ENCODE data around the gene TRRAP. TPM values are rescaled to one million over a fixed set of nuclear protein-coding genes. Genes with fewer than 3 reads are reported as not detected.

TRRAP gene
- total RNA-seq, 2 experiments from 2014 or later = 44.3 to 48.7 TPM

DNA sequence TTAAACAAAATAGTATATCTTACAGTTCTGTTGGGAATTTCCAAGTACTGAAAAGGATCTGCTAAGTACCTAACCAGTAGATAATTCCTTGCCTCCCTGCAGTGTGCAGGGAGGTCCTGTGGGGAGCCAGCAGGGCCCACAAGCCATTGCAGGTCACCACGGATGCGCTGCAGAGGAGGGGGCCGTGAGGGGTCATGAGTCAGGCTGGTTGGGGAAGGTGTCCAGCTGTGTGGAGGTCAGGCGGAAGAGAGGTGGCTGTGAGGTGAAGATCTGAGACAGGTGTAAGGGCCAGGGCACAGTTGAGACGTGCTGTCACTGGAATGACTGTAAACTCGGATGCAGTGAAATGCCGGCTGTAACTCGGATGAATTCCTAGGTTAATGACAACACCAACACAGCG is 80.6 kb downstream of the TRRAP start:
- DNase-seq = no peak
- Mint-ChIP-seq H3K27ac (no peak overlapping the region), H3K4me1 (ENCODE audit: low read depth) (no peaks in the 10 kb centered on the region), H3K36me3 (peaks cover 63% of the 10 kb centered on the region), H3K4me3 (no peak overlapping the region), H3K9me3 (no peaks in the 10 kb centered on the region), H3K27me3 (no peaks in the 10 kb centered on the region)
- intact Hi-C loops (cut with micrococcal nuclease) = no loop called here
- CTCF ChIA-PET = no interaction called here
- POLR2A ChIA-PET = no interaction called here

DNA sequence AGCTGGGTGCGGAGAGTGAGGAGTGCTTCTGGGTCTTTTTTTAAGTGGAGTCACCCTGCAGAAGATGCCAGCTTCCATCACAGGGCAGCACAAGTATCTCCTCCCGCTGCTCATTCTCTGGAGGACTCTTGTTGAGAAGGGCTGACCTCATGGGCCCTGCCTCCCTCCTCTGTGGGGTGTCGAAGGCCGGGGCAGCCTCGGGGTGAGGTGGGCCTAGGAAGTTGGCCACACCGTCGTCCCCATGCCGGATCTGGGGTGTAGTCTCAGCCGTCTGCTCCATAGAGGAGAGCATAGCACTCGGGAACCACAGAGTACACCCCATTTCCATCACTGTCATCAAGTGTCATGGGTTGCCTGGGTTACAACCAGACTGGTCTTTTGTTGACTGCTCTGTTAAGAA is 85.0 kb downstream of the TRRAP start:
- H3K4me1 Mint-ChIP-seq (ENCODE audit: low read depth) = no peaks in the 10 kb centered on the region
- H3K4me3 Mint-ChIP-seq = no peak overlapping the region
- ChIA-PET CTCF (no interaction called here), POLR2A (no interaction called here)
- DNase-seq = no peak
- intact Hi-C loops (cut with micrococcal nuclease) = no loop called here
- H3K36me3 Mint-ChIP-seq = peaks cover 55% of the 10 kb centered on the region
- no peaks in the 10 kb centered on the region for H3K27me3 Mint-ChIP-seq
- no peaks in the 10 kb centered on the region for H3K9me3 Mint-ChIP-seq
- no peak overlapping the region for H3K27ac Mint-ChIP-seq

DNA sequence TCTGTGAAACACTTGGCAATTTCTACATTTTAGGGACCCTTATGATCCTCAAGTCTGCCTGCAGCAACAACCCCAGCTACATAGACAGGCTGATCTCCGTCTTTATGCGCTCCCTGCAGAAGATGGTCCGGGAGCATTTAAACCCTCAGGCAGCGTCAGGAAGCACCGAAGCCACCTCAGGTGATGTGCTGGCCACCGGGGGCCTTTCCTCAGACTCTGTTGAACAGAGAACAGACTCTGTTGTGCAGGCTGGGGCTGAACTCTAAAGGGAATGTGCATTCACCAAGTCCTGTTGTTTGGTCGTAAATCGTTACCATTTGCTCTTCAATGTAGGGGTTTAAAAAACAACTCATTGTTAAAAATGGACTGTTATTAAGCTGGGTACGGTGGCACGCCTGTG is 86.3 kb downstream of the TRRAP start:
- Mint-ChIP-seq H3K9me3 (no peaks in the 10 kb centered on the region), H3K27ac (no peak overlapping the region), H3K27me3 (no peaks in the 10 kb centered on the region), H3K36me3 (peaks cover 61% of the 10 kb centered on the region), H3K4me1 (ENCODE audit: low read depth) (no peaks in the 10 kb centered on the region), H3K4me3 (no peak overlapping the region)
- ChIA-PET CTCF (no interaction called here), POLR2A (no interaction called here)
- intact Hi-C loops (cut with micrococcal nuclease) = no loop called here
- DNase-seq = no peak

GRCh38 chr7:98968621-98969020 is 90.3 kb downstream of the TRRAP start:
- no peaks in the 10 kb centered on the region for H3K9me3 Mint-ChIP-seq
- peaks cover 62% of the 10 kb centered on the region for H3K36me3 Mint-ChIP-seq
- H3K4me1 Mint-ChIP-seq (ENCODE audit: low read depth) = no peaks in the 10 kb centered on the region
- POLR2A ChIA-PET = no interaction called here
- no peak overlapping the region for H3K4me3 Mint-ChIP-seq
- no peaks in the 10 kb centered on the region for H3K27me3 Mint-ChIP-seq
- intact Hi-C loops (cut with micrococcal nuclease) = no loop called here
- DNase-seq = no peak
- H3K27ac Mint-ChIP-seq = no peak overlapping the region
- CTCF ChIA-PET = no interaction called here

- peaks cover 65% of the 10 kb centered on the region for H3K36me3 Mint-ChIP-seq
- H3K27me3 Mint-ChIP-seq = no peaks in the 10 kb centered on the region
- H3K4me3 Mint-ChIP-seq = no peak overlapping the region
- intact Hi-C loops (cut with micrococcal nuclease) = no loop called here
- H3K4me1 Mint-ChIP-seq (ENCODE audit: low read depth) = no peaks in the 10 kb centered on the region
- no peak overlapping the region for H3K27ac Mint-ChIP-seq
- no peak for DNase-seq
- ChIA-PET CTCF (no interaction called here), POLR2A (no interaction called here)
- no peaks in the 10 kb centered on the region for H3K9me3 Mint-ChIP-seq
Observed at GRCh38 chr7:98969386-98969785, 91.1 kb downstream of the TRRAP start.

GRCh38 chr7:98970016-98970615 is 91.8 kb downstream of the TRRAP start:
- ChIA-PET POLR2A (interaction anchor here (0.7 kb wide), 1 partner anchor 42 kb away, joined by 4 read pairs; no protein-coding TSS in a partner anchor), CTCF (no interaction called here)
- no peak for DNase-seq
- no peaks in the 10 kb centered on the region for H3K4me1 Mint-ChIP-seq (ENCODE audit: low read depth)
- intact Hi-C loops (cut with micrococcal nuclease) = no loop called here
- no peak overlapping the region for H3K27ac Mint-ChIP-seq
- H3K27me3 Mint-ChIP-seq = no peaks in the 10 kb centered on the region
- no peak overlapping the region for H3K4me3 Mint-ChIP-seq
- H3K36me3 Mint-ChIP-seq = peaks cover 64% of the 10 kb centered on the region
- H3K9me3 Mint-ChIP-seq = no peaks in the 10 kb centered on the region

GRCh38 chr7:98970805-98971204 is 92.5 kb downstream of the TRRAP start:
- Mint-ChIP-seq H3K27me3 (no peaks in the 10 kb centered on the region), H3K36me3 (peaks cover 66% of the 10 kb centered on the region), H3K9me3 (no peaks in the 10 kb centered on the region), H3K4me1 (ENCODE audit: low read depth) (no peaks in the 10 kb centered on the region), H3K27ac (no peak overlapping the region), H3K4me3 (no peak overlapping the region)
- DNase-seq = no peak
- POLR2A ChIA-PET = no interaction called here
- CTCF ChIA-PET = no interaction called here
- intact Hi-C loops (cut with micrococcal nuclease) = no loop called here

DNA sequence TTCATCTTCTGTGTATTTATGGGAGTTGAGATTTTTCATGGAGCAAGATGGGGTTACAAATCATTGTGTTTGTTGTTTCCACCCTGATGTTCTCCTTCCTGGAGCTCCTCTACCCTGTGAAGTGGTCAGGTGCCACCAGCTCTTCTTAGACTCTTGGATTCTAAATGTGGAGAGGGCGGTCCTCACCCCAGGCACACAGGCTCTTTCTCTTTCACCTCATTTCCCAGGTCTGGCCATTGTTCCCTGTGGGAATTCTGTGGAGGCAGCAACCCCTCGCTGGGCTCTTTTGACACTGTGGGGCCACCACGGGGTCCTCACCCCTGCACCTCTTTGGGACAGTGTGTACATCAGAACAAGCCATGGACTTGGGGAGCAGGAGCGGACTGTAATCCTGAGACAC is 95.9 kb downstream of the TRRAP start:
- intact Hi-C loops (cut with micrococcal nuclease) = no loop called here
- no peak overlapping the region for H3K4me3 Mint-ChIP-seq
- H3K4me1 Mint-ChIP-seq (ENCODE audit: low read depth) = no peaks in the 10 kb centered on the region
- no peak for DNase-seq
- POLR2A ChIA-PET = no interaction called here
- H3K9me3 Mint-ChIP-seq = no peaks in the 10 kb centered on the region
- CTCF ChIA-PET = interaction anchor here (0.7 kb wide), 1 partner anchor 44 kb away, joined by 3 read pairs; no protein-coding TSS in a partner anchor
- peaks cover 68% of the 10 kb centered on the region for H3K36me3 Mint-ChIP-seq
- H3K27me3 Mint-ChIP-seq = no peaks in the 10 kb centered on the region
- H3K27ac Mint-ChIP-seq = no peak overlapping the region

DNA sequence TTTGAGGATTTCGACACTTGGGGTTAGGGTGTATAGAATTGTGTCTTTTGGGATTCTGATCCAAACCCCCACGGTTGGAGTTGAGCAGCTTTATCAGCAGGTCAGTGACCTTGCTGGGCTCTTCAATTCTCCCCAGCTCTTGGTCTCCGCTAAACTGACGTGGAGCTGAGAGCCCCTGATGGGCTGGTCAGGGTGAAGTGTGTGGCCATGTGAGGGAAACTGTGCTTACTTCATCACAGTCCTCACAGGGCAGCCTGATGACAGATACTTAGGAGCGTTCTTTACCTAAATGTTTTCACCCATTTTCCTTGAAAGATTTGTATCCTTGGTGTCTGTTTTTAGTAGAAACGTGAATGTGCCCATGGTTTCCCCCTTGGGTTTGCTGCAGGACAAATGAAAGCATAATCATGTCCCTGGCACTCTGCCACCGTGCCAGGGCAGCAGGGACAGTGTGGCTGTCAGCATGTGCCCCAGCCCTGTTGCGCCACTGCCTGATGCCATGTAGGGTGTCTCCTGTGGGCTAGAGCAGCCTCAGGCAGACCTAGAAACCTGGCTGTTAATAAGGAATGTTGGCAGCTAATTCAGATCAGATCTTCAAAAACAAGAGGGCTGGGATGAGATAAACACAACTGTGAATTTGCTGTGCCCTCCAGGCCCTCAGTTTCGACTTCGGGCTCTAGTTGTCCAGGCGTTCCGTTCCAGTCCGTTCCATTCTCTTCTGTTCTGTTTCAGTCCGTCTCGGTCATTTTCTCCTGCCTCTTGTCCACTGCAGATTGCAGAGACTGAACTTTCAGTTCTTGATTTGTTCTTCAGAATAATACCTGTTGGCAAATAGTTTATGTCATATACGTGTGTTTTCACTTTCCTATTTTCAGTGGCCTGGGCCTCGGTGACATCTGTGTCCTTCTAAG is 96.8 kb downstream of the TRRAP start:
- no peak overlapping the region for H3K4me3 Mint-ChIP-seq
- H3K36me3 Mint-ChIP-seq = peaks cover 73% of the 10 kb centered on the region
- H3K9me3 Mint-ChIP-seq = no peaks in the 10 kb centered on the region
- DNase-seq = no peak
- no peak overlapping the region for H3K27ac Mint-ChIP-seq
- ChIA-PET POLR2A (no interaction called here), CTCF (no interaction called here)
- intact Hi-C loops (cut with micrococcal nuclease) = no loop called here
- no peaks in the 10 kb centered on the region for H3K27me3 Mint-ChIP-seq
- no peaks in the 10 kb centered on the region for H3K4me1 Mint-ChIP-seq (ENCODE audit: low read depth)

DNA sequence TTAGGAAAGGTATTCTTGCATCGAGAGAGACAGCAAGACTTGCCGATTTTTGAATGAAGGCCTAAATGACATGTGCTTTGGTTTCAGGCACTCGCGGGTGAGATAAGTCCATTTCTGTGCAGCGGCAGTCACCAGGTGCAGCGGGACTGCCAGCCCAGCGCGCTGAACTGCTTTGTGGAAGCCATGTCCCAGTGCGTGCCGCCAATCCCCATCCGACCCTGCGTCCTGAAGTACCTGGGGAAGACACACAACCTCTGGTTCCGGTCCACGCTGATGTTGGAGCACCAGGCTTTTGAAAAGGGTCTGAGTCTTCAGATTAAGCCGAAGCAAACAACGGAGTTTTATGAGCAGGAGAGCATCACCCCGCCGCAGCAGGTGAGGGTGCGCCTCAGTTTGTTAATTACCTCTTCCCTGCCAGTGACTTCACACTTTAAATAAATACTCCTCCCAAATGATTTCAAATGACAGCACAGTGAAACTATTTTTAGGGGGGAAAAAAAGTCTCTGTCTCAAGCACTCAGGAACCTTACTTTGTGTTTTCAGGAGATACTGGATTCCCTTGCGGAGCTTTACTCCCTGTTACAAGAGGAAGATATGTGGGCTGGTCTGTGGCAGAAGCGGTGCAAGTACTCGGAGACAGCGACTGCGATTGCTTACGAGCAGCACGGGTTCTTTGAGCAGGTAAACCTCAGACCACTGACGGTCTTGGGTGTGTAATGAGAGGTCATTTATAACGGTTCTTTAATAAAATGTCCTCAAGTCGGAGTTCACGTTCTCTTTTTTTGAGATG is 98.3 kb downstream of the TRRAP start:
- intact Hi-C loops (cut with micrococcal nuclease) = no loop called here
- H3K4me1 Mint-ChIP-seq (ENCODE audit: low read depth) = no peaks in the 10 kb centered on the region
- no peak overlapping the region for H3K27ac Mint-ChIP-seq
- H3K4me3 Mint-ChIP-seq = no peak overlapping the region
- DNase-seq = no peak
- no peaks in the 10 kb centered on the region for H3K9me3 Mint-ChIP-seq
- peaks cover 72% of the 10 kb centered on the region for H3K36me3 Mint-ChIP-seq
- H3K27me3 Mint-ChIP-seq = no peaks in the 10 kb centered on the region
- ChIA-PET CTCF (no interaction called here), POLR2A (no interaction called here)

DNA sequence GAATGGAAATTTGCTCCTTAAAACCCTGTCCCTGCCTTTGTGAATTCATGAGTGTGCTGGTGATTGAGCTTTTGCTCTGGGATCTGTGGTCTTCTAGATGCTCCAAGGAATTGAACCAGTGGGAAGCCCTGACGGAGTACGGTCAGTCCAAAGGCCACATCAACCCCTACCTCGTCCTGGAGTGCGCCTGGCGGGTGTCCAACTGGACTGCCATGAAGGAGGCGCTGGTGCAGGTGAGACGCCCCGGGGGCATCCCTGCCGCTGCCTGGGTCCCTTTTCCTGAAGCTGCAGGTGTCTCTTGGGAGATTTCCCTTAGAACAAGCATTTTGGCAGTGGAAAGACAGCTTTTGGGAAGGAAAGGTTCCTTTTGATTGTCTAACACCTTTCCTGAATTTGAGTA is 100.3 kb downstream of the TRRAP start:
- no peak overlapping the region for H3K27ac Mint-ChIP-seq
- peaks cover 71% of the 10 kb centered on the region for H3K36me3 Mint-ChIP-seq
- POLR2A ChIA-PET = no interaction called here
- H3K9me3 Mint-ChIP-seq = no peaks in the 10 kb centered on the region
- no peaks in the 10 kb centered on the region for H3K27me3 Mint-ChIP-seq
- no peaks in the 10 kb centered on the region for H3K4me1 Mint-ChIP-seq (ENCODE audit: low read depth)
- intact Hi-C loops (cut with micrococcal nuclease) = no loop called here
- CTCF ChIA-PET = no interaction called here
- DNase-seq = no peak
- no peak overlapping the region for H3K4me3 Mint-ChIP-seq

- no peak for DNase-seq
- no peak overlapping the region for H3K4me3 Mint-ChIP-seq
- intact Hi-C loops (cut with micrococcal nuclease) = no loop called here
- H3K27ac Mint-ChIP-seq = no peak overlapping the region
- POLR2A ChIA-PET = no interaction called here
- CTCF ChIA-PET = no interaction called here
- no peaks in the 10 kb centered on the region for H3K27me3 Mint-ChIP-seq
- no peaks in the 10 kb centered on the region for H3K4me1 Mint-ChIP-seq (ENCODE audit: low read depth)
- peaks cover 10% of the 10 kb centered on the region for H3K9me3 Mint-ChIP-seq
- peaks cover 75% of the 10 kb centered on the region for H3K36me3 Mint-ChIP-seq
Observed at GRCh38 chr7:98981701-98982100, 103.4 kb downstream of the TRRAP start.
